ENCODE measurements around the gene HOXD8.

The HOXD8 gene

DNA sequence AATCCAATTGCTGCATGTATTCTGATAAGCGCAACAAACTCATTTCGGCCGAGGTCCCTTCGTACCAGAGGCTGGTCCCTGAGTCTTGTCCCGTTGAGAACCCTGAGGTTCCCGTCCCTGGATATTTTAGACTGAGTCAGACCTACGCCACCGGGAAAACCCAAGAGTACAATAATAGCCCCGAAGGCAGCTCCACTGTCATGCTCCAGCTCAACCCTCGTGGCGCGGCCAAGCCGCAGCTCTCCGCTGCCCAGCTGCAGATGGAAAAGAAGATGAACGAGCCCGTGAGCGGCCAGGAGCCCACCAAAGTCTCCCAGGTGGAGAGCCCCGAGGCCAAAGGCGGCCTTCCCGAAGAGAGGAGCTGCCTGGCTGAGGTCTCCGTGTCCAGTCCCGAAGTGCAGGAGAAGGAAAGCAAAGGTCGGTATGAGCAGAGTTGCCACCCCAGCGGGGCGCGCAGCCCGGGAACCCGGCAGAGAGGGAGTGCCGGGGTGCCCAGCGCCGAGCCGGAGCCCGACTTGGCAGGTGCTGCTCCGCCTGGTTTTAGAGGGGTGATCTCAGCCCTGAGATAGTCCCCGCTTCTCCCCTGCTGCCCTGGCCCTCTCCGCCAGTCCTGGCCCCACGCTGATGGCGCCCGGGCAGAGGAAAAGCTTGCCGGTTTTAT, 12.2 kb upstream of the HOXD8 start:
- DNase-seq, result no peak

DNA sequence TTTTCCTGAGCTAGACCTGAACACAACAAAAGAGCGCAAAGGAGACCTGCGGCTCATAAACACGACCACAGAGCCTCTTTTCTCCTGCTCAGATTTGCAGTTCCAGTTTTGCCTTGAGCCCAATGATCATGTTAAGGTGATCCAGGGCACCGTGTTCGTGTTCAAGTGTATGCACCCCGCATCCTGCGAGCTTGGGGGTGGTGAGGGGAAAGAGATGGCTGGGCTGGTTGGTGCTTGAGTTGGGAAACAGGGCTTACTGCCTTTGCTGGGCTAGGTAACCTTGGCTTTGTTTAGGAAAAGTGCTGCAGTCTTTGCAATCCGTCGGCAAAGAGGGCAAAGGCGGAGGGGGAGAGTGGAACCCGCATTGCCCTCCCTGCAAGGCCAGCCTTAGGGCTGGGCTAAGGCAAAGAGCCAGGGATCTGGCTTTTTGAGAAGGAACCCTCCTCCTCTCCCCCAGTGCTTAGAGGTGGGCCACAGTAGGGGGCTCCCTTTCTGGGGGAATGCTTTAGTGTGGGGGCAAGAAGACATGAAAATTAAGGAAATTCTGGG, 11.6 kb upstream of the HOXD8 start:
- no peak for DNase-seq

DNA sequence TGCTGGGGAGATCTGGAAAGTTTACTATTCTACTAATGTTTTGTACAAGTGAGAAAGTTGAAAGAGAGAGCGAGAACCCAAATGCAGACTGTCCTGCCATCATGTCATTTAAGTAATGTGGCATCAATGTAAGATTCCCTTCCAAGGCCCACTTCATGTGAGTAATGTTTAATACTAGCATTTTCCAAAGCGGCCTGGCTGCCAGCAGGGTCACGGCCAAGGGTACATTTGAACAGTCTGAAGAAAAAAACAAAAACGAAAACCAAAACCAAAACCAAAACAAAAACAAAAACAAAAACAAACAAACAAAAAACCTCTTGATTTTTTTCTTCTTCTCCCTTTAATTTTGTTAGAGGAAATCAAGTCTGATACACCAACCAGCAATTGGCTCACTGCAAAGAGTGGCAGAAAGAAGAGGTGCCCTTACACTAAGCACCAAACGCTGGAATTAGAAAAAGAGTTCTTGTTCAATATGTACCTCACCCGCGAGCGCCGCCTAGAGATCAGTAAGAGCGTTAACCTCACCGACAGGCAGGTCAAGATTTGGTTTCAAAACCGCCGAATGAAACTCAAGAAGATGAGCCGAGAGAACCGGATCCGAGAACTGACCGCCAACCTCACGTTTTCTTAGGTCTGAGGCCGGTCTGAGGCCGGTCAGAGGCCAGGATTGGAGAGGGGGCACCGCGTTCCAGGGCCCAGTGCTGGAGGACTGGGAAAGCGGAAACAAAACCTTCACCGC, 10.7 kb upstream of the HOXD8 start:
- DNase-seq, result no peak

DNA sequence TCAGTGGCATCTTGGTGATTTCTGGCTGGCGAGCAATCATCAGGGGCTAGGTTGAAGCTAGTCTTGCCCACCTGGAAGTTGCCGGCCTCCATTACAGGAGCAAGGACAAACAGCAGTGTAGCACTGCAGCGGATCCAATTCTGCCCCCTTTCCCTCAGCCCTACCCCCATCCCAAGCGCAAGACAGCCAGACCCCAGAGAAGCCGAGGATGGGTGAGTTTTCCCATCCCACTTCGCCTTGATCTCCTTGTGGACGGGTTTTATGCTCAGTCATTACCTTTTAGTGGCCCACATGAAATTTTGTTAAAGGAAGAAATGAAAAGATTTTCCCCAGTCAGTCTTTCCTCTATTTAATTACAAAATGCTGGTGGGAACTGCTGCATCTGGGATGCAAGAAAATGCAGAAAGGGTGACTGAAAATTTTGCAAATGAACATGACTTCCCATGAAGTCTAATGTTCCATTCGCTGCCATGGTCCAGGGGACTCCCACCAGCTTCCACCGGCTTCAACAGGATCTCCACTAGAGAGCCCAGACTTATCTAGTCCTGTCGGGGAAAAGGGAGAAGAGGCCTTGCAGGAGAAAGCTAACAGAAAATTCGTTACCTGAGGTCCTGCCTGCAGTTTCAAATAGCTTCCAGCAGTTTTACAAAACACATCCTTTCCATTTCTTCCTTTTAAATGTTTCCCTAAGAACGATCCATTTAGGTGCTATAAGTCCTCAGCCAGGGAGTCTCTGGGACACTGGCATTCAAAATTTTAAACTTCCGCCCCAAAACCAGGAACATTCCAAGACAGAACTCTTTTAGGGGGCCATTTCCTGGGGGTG, 8.9 kb upstream of the HOXD8 start:
- no peak for DNase-seq

DNA sequence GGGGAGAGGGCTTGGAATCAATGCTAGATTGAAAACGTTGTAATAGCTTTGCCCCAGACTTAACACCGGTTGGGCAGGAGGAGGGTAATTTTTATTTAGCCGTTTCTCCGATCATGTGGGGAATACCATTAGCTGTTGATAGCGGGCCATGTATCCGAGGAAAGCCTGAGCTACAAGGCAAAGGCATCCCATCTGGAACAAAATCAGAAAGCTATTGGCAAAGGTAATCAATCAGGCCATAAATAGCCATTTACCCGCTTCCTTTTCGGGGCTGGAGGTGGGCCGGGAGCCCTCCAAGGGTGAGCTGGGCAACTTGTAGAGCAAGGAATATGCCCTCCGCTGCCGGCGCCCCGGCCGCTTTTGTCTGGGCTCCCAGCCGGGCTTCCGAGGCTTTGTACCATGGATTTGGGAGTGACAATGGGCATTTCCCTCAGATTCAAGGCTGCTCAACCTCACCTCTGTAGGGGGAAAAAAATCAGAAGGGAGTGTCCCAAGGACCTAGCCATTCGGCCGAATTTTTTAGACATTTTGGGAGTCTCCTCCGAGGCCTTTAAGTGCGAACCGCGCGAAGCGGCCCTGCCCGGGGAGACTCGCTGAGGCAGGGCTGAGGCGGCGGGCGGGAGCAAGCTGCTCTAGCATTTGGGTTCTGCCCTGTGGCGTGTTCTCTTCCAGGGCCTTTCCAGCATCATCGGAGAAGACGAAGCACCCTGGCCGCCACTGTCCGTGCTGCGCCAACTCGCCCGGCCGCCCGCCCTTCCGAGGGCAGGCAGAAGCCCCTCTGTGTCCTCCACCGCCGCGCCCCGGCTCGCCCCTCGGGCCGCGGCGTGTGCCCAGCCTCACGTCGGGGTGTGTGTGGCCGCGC, 8.1 kb upstream of the HOXD8 start:
- DNase-seq, result no peak

DNA sequence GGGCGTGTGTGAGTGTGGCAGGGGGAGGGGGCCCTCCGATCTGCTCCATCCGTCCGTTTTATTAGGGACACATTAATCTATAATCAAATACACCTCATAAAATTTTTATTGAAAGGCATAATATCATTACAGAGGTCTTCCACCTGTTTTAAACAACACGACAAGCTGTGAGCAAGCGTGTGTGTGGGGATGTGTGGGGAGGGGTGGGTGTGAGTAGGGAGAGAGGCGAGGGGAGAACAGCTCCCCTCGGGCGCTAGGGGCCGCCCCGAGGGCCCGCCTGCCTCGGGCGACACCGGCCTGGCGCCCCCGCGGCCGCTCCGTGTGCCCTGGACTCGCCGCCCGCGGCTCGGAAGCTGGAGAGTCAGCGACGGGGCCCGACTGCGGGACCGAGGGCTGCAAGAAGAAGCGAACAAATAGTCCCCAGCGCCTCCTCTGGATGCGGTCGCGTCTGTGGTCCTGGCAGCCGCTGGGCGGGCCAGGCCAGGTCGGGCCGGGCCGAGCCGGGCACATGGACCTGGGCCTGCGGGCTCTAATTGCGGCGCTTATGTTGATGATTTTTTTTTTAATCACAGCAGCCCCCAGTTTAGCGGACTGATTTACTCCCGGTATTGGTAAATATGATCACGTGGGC, 7.3 kb upstream of the HOXD8 start:
- DNase-seq, result no peak

DNA sequence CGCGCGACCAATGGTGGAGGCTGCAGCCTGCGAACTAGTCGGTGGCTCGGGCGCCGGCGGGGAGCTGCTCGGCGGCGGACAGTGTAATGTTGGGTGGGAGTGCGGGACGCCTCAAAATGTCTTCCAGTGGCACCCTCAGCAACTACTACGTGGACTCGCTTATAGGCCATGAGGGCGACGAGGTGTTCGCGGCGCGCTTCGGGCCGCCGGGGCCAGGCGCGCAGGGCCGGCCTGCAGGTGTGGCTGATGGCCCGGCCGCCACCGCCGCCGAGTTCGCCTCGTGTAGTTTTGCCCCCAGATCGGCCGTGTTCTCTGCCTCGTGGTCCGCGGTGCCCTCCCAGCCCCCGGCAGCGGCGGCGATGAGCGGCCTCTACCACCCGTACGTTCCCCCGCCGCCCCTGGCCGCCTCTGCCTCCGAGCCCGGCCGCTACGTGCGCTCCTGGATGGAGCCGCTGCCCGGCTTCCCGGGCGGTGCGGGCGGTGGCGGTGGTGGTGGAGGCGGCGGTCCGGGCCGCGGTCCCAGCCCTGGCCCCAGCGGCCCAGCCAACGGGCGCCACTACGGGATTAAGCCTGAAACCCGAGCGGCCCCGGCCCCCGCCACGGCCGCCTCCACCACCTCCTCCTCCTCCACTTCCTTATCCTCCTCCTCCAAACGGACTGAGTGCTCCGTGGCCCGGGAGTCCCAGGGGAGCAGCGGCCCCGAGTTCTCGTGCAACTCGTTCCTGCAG, 6.7 kb upstream of the HOXD8 start, which contains the start of gene HOXD9:
TSS of gene HOXD9 (plus strand) at position 37 of the 728 bp plus-strand sequence. CDS start at position 87, 50 bp downstream.
- DNase-seq, result no peak

DNA sequence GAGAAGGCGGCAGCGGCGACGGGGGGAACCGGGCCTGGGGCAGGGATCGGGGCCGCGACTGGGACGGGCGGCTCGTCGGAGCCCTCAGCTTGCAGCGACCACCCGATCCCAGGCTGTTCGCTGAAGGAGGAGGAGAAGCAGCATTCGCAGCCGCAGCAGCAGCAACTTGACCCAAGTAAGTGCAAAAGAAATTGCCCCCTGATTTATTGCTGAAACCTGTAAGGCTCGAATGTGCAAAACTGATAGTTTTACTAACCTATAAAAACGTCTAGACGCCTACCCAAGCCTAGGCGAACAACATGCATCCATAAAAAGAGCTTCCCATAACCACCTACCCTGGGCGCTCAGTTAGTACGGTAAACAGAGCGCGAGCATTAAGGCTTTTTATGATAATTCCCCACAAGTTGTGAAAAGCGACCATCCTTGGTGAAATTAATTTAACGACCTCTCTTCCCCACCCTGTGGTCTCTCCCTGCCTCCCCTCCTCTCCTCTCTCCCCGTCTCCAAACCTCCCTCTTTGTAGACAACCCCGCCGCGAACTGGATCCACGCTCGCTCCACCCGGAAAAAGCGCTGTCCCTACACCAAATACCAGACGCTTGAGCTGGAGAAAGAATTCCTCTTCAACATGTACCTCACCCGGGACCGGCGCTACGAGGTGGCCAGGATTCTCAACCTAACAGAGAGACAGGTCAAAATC, 5.9 kb upstream of the HOXD8 start:
- no peak for DNase-seq

DNA sequence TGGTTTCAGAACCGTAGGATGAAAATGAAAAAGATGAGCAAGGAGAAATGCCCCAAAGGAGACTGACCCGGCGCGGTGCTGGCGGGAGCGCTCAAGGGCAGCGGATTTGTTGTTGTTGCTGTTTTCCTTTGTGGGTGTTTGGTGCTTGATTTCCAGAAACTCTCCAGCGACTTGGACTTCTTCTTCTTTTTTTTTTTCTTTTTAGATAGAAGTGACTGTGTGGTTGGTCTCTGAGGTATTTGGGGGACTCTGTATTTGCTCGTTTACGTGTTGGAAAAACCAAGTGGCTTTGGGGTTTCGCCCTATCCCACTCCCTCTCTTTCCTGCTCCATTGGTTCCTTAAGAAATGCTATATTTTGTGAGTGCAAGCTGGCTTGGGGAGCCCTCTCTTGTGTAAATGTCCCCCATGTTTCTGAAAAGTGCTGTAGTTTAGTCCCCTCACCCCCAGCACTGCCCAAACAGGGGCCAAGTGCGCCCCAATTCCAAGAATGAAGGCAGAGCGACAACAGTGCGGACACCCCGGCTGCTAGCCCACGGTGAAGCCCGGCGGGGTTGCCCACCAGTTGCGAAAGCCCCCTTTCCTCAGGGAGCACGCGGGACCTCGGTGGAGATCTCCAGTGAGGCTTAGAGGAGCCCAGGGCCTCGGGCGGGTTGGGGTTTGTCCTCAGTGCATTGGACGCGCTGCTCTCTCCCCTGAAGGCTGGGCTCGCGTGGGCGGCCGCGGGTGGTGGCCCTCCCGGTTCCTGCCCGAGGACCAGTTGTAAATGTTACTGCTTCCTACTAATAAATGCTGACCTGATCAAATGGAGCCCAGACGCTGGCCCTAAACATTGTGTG, 5.2 kb upstream of the HOXD8 start:
- DNase-seq, result no peak

DNA sequence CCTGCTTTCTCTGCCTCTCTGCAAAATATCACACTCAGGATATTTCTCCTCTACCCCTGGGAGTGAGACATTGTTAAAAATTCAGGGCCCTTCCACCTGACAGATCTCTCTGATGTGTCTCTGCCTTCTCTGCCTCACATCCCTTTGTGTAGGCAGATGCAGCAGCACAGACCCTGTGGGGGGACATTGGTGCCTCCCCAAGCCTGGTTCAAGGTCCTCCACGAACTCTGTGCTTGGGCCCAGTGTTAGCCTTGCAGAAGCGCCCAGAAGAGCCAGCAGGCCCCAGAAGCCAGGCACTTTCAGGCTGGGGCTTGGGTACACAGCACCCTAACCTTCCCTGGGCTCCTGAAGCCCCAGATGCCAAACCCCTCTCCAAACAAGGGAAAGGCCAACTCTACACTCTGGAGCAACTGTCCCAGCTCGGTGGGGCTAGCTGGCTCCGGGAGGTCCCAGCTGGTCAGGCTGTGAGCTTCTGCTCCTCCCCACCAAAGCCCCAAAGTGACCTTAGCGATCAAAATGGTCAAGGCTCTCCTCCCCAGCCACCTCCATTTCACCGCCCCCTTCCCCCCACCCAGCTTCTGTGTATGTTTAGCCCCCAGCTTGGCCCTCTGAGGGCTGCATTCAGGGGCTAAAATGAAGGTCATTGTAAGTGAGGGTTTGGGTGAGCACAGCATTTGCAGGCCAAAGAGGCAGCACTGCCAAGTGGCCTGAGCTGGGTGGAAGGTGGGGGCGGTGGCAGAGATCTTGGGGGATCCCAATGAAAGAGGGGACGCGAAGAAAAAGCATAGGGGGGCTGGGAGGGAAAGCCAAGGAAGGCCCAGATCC, 4.3 kb upstream of the HOXD8 start:
- DNase-seq, result no peak

DNA sequence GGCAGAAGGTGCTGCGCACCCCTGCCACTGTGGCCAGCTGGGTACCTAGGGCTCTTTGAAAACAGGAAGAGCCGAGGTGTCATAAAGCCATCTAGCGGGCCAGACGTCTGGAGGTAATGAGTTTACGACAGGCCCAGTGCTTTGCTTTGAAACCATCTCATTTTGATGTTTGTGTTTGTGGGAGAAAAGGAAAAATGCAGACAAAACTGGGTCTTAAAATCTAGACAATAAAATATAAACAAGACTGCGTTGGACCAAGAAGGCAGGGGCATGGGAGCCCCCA, 3.8 kb upstream of the HOXD8 start:
- no peak for DNase-seq

DNA sequence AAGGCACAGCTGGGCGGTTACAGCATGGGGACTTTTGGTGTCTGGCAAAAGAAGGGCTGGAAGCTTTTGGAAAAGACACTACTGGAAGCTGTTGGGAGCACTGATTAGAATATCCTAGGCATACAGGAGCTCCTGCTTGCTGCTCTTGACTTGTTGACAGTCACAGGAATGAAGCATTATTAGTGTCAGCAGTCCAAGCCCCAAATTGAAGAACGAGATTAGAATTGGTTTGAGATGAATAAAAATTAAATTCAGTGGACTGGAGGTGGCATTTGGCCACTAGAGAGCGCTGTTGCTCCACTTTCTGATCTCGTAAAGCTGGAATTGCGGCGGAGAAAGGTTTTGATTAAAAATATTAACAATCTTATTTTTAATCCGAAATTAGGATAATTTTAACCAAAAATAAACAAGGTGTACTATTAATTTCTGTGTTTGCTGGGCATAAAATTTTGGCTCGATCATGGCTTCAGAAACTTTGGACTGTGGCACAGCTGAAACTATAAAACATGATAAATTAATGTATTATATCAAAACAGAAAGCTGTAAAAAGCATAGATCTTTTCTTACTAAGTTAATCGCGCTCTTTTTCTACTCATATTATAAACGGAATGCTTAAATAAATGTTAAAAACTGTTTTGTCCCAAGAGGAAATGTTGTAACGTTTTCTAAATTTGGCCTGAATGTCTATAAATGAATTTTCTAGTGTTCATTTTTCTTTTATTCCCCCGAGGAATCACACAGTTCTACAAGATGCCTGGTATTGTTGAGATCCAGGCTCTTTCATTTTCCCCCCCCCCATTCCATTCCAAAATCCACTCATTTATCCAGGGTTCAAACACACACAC, 2.4 kb upstream of the HOXD8 start:
- DNase-seq, result peak; percentile 61

DNA sequence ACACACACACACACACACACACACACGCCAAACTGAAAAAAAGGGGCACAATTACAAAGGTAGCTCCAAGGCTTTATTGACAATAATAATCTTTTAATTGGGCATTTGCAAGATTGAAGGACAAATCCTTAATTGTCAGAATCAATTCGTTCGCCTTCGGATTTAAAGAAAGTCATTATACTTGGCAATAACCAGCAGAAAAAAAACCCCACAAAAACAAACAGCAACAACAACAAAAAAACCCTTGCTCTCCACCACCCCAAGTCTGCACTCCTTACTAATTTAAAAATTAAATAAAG, 1.8 kb upstream of the HOXD8 start:
- DNase-seq, result no peak

DNA sequence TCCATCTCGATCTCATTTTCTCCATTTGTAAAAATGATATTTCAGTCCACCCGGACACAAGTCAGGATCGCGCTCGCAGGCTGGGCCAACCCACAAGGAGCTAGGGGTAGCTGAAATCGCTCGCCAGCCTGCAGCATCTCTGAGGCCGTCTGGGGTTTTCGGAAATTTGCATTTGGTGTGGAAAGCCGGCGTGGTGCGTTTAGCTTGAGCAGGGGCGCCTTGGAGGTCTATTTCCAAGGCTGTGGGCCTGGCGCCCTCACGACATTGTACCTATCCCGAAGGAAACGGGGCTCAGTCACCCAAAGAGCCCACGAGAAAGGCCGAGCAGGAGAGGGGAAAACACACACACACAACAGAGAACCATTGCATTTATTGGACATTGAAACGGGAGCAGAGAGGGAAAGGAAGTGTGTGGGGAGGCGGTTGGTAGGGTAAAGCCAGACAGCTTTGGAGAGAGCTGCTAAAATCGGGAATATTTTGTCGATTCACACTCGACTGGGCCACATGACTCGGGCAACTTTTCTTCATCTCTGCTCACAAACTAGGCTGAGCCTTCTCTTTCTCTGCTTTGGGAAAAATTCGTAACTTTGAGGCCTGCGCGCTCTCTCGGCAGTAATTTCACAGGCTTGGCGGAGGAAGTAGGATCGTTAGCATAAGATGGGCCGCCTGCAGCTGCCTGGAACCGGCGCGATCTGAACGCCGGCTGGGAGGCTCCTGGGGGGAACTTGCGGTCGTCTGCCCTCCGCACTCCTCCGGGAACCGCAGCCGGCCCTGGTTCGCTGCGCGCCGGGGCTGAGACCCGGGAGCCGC, 1.1 kb upstream of the HOXD8 start:
- no peak for DNase-seq

DNA sequence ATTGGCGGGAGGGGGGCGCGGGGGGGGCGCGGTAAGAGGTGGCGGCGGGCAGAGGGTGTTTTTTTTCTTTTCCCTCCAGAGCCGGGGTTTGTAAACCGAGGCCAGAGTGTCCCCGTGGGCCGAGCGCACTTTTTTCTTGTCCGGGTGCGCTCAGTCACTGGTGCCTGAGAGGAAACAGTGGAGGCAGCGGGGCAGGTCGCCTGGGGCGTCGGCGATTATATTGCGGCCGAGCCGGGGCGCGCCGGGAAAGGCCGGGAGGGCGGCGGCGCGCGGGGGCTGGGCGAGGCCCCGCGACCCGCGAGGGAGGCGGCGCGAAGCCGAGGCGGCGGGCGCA, 275 bp downstream of the HOXD8 start:
- DNase-seq, result no peak

DNA sequence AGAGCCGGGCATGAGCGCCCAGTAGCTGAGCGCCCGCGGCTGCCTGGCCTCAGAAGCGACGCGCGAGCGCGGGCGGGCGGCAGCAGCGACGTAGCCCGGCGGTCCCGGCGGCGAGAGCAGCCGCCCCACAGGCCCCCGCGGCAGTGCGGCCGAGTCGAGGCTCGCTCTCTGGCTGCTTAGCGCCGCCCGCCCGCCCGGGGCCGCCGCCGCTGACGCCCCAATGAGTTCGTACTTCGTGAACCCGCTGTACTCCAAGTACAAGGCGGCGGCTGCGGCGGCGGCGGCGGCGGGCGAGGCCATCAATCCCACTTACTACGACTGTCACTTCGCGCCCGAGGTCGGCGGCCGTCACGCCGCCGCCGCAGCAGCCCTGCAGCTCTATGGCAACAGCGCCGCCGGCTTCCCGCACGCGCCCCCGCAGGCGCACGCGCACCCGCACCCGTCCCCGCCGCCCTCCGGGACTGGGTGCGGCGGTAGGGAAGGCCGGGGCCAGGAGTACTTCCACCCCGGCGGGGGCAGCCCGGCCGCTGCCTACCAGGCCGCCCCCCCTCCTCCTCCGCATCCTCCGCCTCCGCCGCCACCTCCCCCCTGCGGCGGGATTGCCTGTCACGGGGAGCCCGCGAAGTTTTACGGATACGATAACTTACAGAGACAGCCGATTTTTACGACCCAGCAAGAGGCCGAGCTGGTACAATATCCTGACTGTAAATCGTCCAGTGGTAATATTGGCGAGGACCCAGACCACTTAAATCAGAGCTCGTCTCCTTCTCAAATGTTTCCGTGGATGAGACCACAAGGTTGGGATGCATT, 847 bp downstream of the HOXD8 start:
- DNase-seq, result peak; percentile 50

All from COR-L47 (cell line).